RWPE1 (cell line): Measurements from ENCODE around the gene ATP11A.

Experiments used
- CTCF ChIA-PET: fragments of 350-600 bp; sonication (Branson Sonifier 250); formaldehyde crosslinking; extraction: SDS; loops from one replicate; lab custom pipeline; 2021; lab: Yijun Ruan, JAX
- POLR2A ChIA-PET: fragments of 400-600 bp; formaldehyde crosslinking; extraction: SDS; loops from one replicate; lab custom pipeline; 2020; ENCODE audit warnings: antibody characterized with exemption; ENCODE audit not compliant: low non-redundant PET; lab: Yijun Ruan, JAX
- DNase-seq: peaks from one replicate; pipeline ENCODE4 v3.0.0; 2012; ENCODE audit warnings: low spot score
- H3K27ac ChIP-seq: fragments of 450-650 bp; 2 replicates; pipeline ENCODE4 v1.5.1; 2017
- TF ChIP-seq, protein P1 (sequence below): fragments of 450-650 bp; conservative IDR thresholded peaks from 2 replicates; pipeline ENCODE4 v1.5.1; 2017; ENCODE audit warnings: low read depth, mild to moderate bottlenecking

ATP11A gene

GRCh38 chr13:112917056-112917664, 227.3 kb downstream of the ATP11A start:
- POLR2A ChIA-PET: no interaction called here
- TF ChIP-seq, protein P1, sequence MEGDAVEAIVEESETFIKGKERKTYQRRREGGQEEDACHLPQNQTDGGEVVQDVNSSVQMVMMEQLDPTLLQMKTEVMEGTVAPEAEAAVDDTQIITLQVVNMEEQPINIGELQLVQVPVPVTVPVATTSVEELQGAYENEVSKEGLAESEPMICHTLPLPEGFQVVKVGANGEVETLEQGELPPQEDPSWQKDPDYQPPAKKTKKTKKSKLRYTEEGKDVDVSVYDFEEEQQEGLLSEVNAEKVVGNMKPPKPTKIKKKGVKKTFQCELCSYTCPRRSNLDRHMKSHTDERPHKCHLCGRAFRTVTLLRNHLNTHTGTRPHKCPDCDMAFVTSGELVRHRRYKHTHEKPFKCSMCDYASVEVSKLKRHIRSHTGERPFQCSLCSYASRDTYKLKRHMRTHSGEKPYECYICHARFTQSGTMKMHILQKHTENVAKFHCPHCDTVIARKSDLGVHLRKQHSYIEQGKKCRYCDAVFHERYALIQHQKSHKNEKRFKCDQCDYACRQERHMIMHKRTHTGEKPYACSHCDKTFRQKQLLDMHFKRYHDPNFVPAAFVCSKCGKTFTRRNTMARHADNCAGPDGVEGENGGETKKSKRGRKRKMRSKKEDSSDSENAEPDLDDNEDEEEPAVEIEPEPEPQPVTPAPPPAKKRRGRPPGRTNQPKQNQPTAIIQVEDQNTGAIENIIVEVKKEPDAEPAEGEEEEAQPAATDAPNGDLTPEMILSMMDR: no peak
- no peak for DNase-seq
- no peak overlapping the region for H3K27ac ChIP-seq
- CTCF ChIA-PET: interaction anchor here (0.5 kb wide), 1 partner anchor 328 kb away, joined by 3 read pairs; no protein-coding TSS in a partner anchor

GRCh38 chr13:112917737-112918136, 227.9 kb downstream of the ATP11A start:
- CTCF ChIA-PET: no interaction called here
- TF ChIP-seq, protein P1: no peak
- no peak for DNase-seq
- H3K27ac ChIP-seq: no peak overlapping the region
- POLR2A ChIA-PET: no interaction called here

- POLR2A ChIA-PET: no interaction called here
- DNase-seq: no peak
- CTCF ChIA-PET: no interaction called here
- no peak overlapping the region for H3K27ac ChIP-seq
- TF ChIP-seq, protein P1: no peak
These were observed 228.4 kb downstream of the ATP11A start for GRCh38 chr13:112918266-112918665.

- TF ChIP-seq, protein P1: no peak
- CTCF ChIA-PET: no interaction called here
These were observed 228.9 kb downstream of the ATP11A start for GRCh38 chr13:112918746-112919145.

DNA sequence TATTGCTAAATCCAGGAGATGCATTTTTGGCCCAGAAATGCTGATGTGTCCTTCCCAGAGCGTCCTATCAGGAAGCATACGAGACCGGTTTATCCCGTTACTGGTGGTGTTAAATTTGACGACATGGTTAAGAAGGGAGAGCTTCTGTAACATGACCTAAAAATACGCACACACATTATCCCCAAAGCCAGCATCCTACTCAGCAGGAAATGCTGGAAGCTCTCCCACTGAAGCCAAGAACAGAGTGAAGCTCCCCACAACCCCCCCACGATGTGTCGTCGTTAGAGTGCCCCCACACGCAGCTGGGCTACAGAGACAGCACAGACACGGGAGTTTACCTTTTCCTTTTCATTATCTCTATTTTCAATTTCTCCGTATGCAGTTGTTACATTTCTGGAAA, 234.1 kb downstream of the ATP11A start:
- no peak overlapping the region for H3K27ac ChIP-seq
- CTCF ChIA-PET: no interaction called here
- TF ChIP-seq, protein P1: no peak
- DNase-seq: no peak
- POLR2A ChIA-PET: no interaction called here

More at GRCh38 chr13:112918746-112919145, 228.9 kb downstream of the ATP11A start:
- DNase-seq: no peak
- no peak overlapping the region for H3K27ac ChIP-seq
- POLR2A ChIA-PET: no interaction called here

- no peak for DNase-seq
- TF ChIP-seq, protein P1: no peak
- no peak overlapping the region for H3K27ac ChIP-seq
- ChIA-PET CTCF (no interaction called here), POLR2A (no interaction called here)
These were observed 234.5 kb downstream of the ATP11A start for GRCh38 chr13:112924365-112924764.
